A204.1 (cell line): ENCODE data around the gene DCUN1D1.
"Not testable (repeated sequence)": the region's sequence is repeated elsewhere in the genome, so short reads cannot be mapped to it uniquely, and the experiment has no call there.

Experiments used
- FAIRE-seq: peaks from 2 replicates; lab custom pipeline; 2012; peaks lifted over from hg19 to GRCh38; lab: Jason Lieb, UNC

The DCUN1D1 gene

GRCh38 chr3:182980204-182981037 lies at the start of gene DCUN1D1:
DCUN1D1 (minus strand) TSS chr3:182980538; CDS start chr3:182980489, 49 bp downstream.
- FAIRE-seq, result no peak

- no peak for FAIRE-seq
Observed at GRCh38 chr3:183028416-183028815, 48.1 kb upstream of the DCUN1D1 start.

- FAIRE-seq, result no peak
Observed at GRCh38 chr3:183027276-183027675, 46.9 kb upstream of the DCUN1D1 start.

GRCh38 chr3:183022936-183023516 lies 42.7 kb upstream of the DCUN1D1 start:
- no peak for FAIRE-seq

- FAIRE-seq, result no peak
Observed at GRCh38 chr3:183018421-183019192, 38.3 kb upstream of the DCUN1D1 start.

GRCh38 chr3:183015185-183015584 lies 34.8 kb upstream of the DCUN1D1 start:
- no peak for FAIRE-seq

GRCh38 chr3:183013856-183014255 lies 33.5 kb upstream of the DCUN1D1 start:
- FAIRE-seq, result no peak

DNA sequence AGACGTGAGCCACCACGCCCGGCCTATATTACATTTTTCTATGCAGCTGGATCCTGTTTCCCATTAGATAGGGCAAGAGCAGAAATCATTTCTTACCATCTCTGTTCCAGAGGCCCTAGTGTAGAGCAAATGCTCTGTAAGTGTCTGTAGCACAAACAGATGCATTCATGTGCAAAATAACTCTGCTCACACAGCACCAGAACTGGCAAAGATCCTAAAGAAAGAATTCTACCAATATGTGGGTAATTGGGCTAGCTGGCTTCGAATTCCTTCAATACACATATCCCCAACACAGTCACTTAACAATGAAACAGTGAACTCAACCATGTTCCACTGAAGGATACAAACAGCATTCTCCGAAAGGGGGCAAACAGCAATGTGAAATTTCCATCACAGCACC lies 32.7 kb upstream of the DCUN1D1 start:
- no peak for FAIRE-seq

DNA sequence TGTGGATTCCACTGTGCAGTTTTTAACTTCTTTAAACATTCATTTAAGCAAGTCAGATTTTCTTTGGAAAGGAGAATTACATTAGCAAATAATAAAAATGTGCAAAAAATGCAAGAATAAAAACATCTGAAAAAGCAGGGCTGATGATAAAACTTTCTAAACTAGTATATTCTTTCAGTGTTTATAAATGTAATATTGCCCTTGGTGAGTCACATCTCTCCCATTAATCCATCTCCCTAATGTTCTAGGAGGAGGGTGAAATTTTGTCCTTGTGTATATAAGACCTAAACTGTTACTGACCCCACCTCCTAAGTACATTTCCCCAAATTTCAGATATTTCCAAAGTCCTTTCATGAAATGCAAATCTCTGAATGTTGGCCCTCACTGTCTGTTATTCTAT lies 28.5 kb upstream of the DCUN1D1 start:
- no peak for FAIRE-seq

- no peak for FAIRE-seq
Observed at GRCh38 chr3:183008303-183008702, 28.0 kb upstream of the DCUN1D1 start.

- no peak for FAIRE-seq
Observed at GRCh38 chr3:183006396-183007002, 26.2 kb upstream of the DCUN1D1 start.

GRCh38 chr3:182999767-183000166 lies 19.4 kb upstream of the DCUN1D1 start:
- no peak for FAIRE-seq

- not testable (repeated sequence) for FAIRE-seq
Observed at GRCh38 chr3:182993486-182994201, 13.3 kb upstream of the DCUN1D1 start.

- no peak for FAIRE-seq
Observed at GRCh38 chr3:182989566-182989965, 9.2 kb upstream of the DCUN1D1 start.

- no peak for FAIRE-seq
Observed at GRCh38 chr3:182986021-182986420, 5.7 kb upstream of the DCUN1D1 start.

GRCh38 chr3:182983876-182984275 lies 3.5 kb upstream of the DCUN1D1 start:
- no peak for FAIRE-seq

GRCh38 chr3:182981038-182981380 lies 671 bp upstream of the DCUN1D1 start:
- no peak for FAIRE-seq

DNA sequence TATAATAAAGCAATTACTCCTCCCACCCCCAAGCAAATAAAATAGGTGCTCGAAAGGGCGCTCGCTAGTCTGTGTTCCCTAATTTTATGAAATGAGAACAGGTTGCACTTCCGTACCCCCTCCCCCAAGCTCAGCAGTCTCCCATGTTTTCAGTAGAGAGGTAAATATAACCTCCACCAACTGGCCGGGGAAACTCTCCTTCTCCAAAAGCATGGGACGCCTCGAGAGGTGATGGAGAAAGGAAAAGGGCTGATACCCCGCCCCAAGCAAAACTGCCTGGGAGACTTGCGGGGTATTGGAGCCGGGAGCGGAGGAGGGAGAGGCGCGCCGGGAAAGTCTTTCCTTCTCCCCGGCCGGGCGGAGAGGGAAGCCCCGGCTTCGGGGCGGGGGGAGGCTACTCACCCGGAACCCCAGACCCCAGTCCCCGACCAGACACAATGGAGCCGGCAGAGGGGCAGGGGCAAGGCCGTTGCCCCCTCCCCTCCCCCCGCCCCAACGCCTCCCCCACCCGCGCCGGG lies 605 bp downstream of the DCUN1D1 start:
- no peak for FAIRE-seq

DNA sequence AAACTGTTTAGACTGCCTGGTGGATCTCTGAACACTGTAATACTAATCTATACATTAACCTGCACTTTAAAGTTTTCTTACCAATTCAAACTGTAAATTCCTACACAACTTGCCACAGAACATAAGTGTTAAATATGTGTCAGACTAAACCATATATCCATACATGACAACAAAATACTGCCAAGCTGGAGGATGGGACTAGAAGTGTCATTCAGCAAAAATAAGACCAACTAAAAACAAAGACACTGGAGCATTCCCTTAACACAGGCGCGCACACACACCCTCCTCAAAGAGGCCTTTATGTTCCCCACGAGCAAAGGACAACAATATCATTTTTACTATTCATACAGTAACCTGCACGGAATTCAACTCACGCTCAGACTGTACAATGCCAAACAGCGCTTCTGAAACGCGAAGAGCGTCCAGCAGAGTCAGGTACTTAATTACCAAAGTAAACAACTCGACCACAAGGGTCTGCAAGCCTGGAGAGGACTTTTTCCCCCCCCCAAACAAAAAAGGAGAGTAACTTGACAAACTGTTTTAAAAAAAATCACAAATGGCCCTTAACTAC lies 1.1 kb downstream of the DCUN1D1 start:
- FAIRE-seq, result no peak

GRCh38 chr3:182978387-182978786 lies 2.0 kb downstream of the DCUN1D1 start:
- no peak for FAIRE-seq

DNA sequence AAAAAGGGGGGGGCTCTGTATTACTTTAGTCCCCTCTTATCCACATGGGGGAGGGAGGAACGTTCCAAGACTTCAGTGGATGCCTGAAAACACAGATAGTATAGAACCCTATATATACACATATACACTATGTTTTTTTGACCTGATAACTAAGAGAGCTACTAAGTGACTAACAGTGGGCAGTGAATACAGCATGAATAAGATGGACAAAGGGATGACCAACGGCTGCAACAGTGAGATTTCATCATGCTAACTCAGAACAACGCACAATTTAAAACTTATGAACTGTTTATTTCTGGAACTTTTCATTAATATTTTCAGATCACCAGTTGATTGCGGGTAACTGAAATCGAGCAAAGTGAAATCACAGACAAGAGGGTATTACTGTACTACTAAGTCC lies 7.3 kb downstream of the DCUN1D1 start:
- no peak for FAIRE-seq

DNA sequence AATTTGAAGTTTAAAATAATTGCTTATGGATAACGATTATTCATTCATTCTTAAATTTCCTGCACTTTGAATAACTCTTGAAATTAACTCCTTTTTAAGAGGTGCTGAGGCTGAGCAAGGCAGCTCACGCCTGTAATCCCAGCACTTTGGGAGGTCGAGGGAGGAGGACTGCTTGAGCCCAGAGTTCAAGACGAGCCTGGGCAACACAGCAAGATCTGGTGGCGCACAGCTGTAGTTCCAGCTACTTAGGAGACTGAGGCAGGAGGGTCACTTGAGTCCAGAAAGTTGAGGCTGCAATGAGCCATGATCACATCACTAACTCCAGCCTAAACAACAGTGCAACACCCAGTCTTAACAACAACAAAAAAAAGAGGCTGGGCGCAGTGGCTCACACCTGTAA lies 8.0 kb downstream of the DCUN1D1 start:
- FAIRE-seq, result no peak
